ENCODE results near the gene TNNC2. TPM values are rescaled to one million over a fixed set of nuclear protein-coding genes. Genes with fewer than 3 reads are reported as not detected.

The TNNC2 gene
- total and polyA plus RNA-seq, 2 of the 13 experiments (the other 11 are each of a cell fraction or from before 2014, with no cell fraction given), result 1.8 to 4.7 TPM

- TF ChIP-seq SNAPC5 (CRISPR knock-in tag; IDR thresholded peaks at IDR 0.05; ENCODE audit: borderline replicate concordance), result no peak
- peak; percentile 57 for TF ChIP-seq MEIS2 (CRISPR knock-in tag; IDR thresholded peaks at IDR 0.05)
- TF ChIP-seq NCOA5 (CRISPR knock-in tag; IDR thresholded peaks at IDR 0.05), result no peak
- TF ChIP-seq ADNP (CRISPR knock-in tag; IDR thresholded peaks at IDR 0.05), result peak; percentile 90
- no peak for TF ChIP-seq DDIT3 (CRISPR knock-in tag; IDR thresholded peaks at IDR 0.05)
- no peak for TF ChIP-seq HOXA3 (CRISPR knock-in tag; IDR thresholded peaks at IDR 0.05)
- 0 out of 2 replicates have a peak, but pooled peaks have one; percentile 4 for TF ChIP-seq HNF4G (IDR thresholded peaks at IDR 0.05; ENCODE audit: borderline replicate concordance, low read depth, low read length)
- TF ChIP-seq HNF4G (CRISPR knock-in tag; IDR thresholded peaks at IDR 0.05; ENCODE audit: borderline replicate concordance, low read depth), result no peak
- TF ChIP-seq NCOA2 (CRISPR knock-in tag; IDR thresholded peaks at IDR 0.05), result no peak
- peak; percentile 81; the same call in 1 of the 2 replicates for TF ChIP-seq MXD3 (CRISPR knock-in tag; IDR thresholded peaks at IDR 0.05)
- peak; percentile 22; the same call in 1 of the 2 replicates for TF ChIP-seq MTERF4 (CRISPR knock-in tag; IDR thresholded peaks at IDR 0.05)
- TF ChIP-seq ZC3H4 (CRISPR knock-in tag; IDR thresholded peaks at IDR 0.05; ENCODE audit: borderline replicate concordance), result 0 out of 2 replicates have a peak, but pooled peaks have one; percentile 23
- TF ChIP-seq HMGA1 (CRISPR knock-in tag; conservative IDR thresholded peaks at IDR 0.05), result no peak
- TF ChIP-seq ZBTB40 (IDR thresholded peaks at IDR 0.05), result no peak
- no peak for TF ChIP-seq ZBTB40 (CRISPR knock-in tag; IDR thresholded peaks at IDR 0.05)
- peak; percentile 96 for TF ChIP-seq AGO2 (optimal IDR thresholded peaks at IDR 0.05; ENCODE audit: low read depth, low read length)
- TF ChIP-seq ELF4 (CRISPR knock-in tag; IDR thresholded peaks at IDR 0.05; ENCODE audit: borderline replicate concordance), result 0 out of 2 replicates have a peak, but pooled peaks have one; percentile 15
- peak; percentile 55; the same call in 1 of the 2 replicates for TF ChIP-seq HDAC1 (CRISPR knock-in tag; IDR thresholded peaks at IDR 0.05)
- TF ChIP-seq DNMT3B (CRISPR knock-in tag; conservative IDR thresholded peaks at IDR 0.05), result no peak; the same call in 1 of the 2 replicates
Measured at GRCh38 chr20:45833883-45834796, 7.0 kb upstream of the TNNC2 start (continued).
